Hepatocyte (in vitro differentiated cells): ENCODE results near the gene ALK. TPM values are rescaled to one million over a fixed set of nuclear protein-coding genes. Genes with fewer than 3 reads are reported as not detected.

ENCODE experiments used
- DNase-seq: peaks from one replicate; pipeline ENCODE4 v3.0.0-alpha.2; 2016; ENCODE audit warnings: low spot score
- H2AFZ ChIP-seq: fragments of 200-600 bp; sonication (generic); 2 replicates; pipeline ENCODE4 v1.6.0; 2016; ENCODE audit warnings: antibody characterized with exemption, mild to moderate bottlenecking
- H3K27ac ChIP-seq: fragments of 200-600 bp; sonication (generic); 2 replicates; pipeline ENCODE4 v1.5.1; 2016; ENCODE audit warnings: mild to moderate bottlenecking
- H3K27me3 ChIP-seq: fragments of 200-600 bp; sonication (generic); 2 replicates; pipeline ENCODE4 v1.6.1; 2016
- H3K36me3 ChIP-seq: fragments of 200-600 bp; sonication (generic); replicated peaks from 2 replicates; pipeline ENCODE4 v1.5.1; 2016; ENCODE audit warnings: low read depth; ENCODE audit not compliant: insufficient read depth
- H3K4me1 ChIP-seq: fragments of 200-600 bp; sonication (generic); 2 replicates; pipeline ENCODE4 v1.5.1; 2016; ENCODE audit warnings: mild to moderate bottlenecking, moderate library complexity; ENCODE audit not compliant: insufficient read depth
- H3K4me2 ChIP-seq: fragments of 200-600 bp; sonication (generic); 2 replicates; pipeline ENCODE4 v1.6.0; 2016
- H3K4me3 ChIP-seq: fragments of 200-600 bp; sonication (generic); 2 replicates; pipeline ENCODE4 v1.5.1; 2016; ENCODE audit warnings: mild to moderate bottlenecking
- H3K79me2 ChIP-seq: fragments of 200-600 bp; sonication (generic); 2 replicates; pipeline ENCODE4 v1.6.0; 2017; ENCODE audit warnings: mild to moderate bottlenecking
- H3K9me2 ChIP-seq: fragments of 200-600 bp; sonication (generic); replicated peaks from 2 replicates; pipeline ENCODE4 v1.6.0; 2017; ENCODE audit warnings: mild to moderate bottlenecking; ENCODE audit not compliant: insufficient read depth
- H3K9me3 ChIP-seq: fragments of 200-600 bp; sonication (generic); 2 replicates; pipeline ENCODE4 v1.5.1; 2016; ENCODE audit warnings: low read depth, mild to moderate bottlenecking
- H4K20me1 ChIP-seq: fragments of 200-600 bp; sonication (generic); 2 replicates; pipeline ENCODE4 v1.6.0; 2016; ENCODE audit warnings: mild to moderate bottlenecking; ENCODE audit not compliant: insufficient read depth, poor library complexity, severe bottlenecking
- CTCF ChIP-seq: fragments of 200-600 bp; sonication (generic); IDR thresholded peaks from 2 replicates; pipeline ENCODE4 v1.5.1; 2016; ENCODE audit warnings: antibody characterized with exemption, mild to moderate bottlenecking; ENCODE audit not compliant: poor library complexity
- EZH2 ChIP-seq: fragments of 200-600 bp; sonication (generic); IDR thresholded peaks from 2 replicates; pipeline ENCODE4 v1.6.1; 2016; ENCODE audit warnings: antibody characterized with exemption, mild to moderate bottlenecking, borderline replicate concordance
- EZH2phosphoT487 ChIP-seq: fragments of 200-600 bp; sonication (generic); IDR thresholded peaks from one replicate; pipeline ENCODE4 v1.6.1; 2018; ENCODE audit warnings: antibody characterized with exemption, mild to moderate bottlenecking, low read depth, moderate library complexity; ENCODE audit not compliant: unreplicated experiment, severe bottlenecking
- WGBS: methylation state at CpG from one replicate; pipeline ENCODE4 v1.1.6; 2016; ENCODE audit warnings: low lambda C conversion rate; ENCODE audit errors: missing lambda C conversion rate; 5-methylcytosine and 5-hydroxymethylcytosine counted together
- polyA plus RNA-seq: library from polyadenylated mRNA; unstranded; fragments of >200 nt; fragmentation: Nextera tagmentation; extraction: Ambion mirVana; gene quantifications from 2 replicates; pipeline ENCODE4 v1.2.1, GENCODE V29; 2016
- total RNA-seq: library from RNA; depleted of rRNA; stranded (reverse); fragments of >200 nt; gene quantifications from 2 replicates; pipeline ENCODE4 v1.2.3, GENCODE V29; 2014

ALK gene
- total and polyA plus RNA-seq, 2 experiments from 2014 or later = 0.16 to 0.27 TPM

GRCh38 chr2:29351916-29352591 lies 569.3 kb downstream of the ALK start:
- H2AFZ ChIP-seq = no peak overlapping the region
- no peaks in the 10 kb centered on the region for H3K36me3 ChIP-seq
- H3K27me3 ChIP-seq = peaks cover 11% of the 10 kb centered on the region
- H3K9me3 ChIP-seq = no peaks in the 10 kb centered on the region
- no peaks in the 10 kb centered on the region for H3K4me1 ChIP-seq
- H3K4me3 ChIP-seq = no peak overlapping the region
- TF ChIP-seq EZH2phosphoT487 = no peak
- no peak for TF ChIP-seq CTCF
- no peak for TF ChIP-seq EZH2
- no peaks in the 10 kb centered on the region for H3K9me2 ChIP-seq
- no peak overlapping the region for H3K4me2 ChIP-seq
- DNase-seq = no peak
- no peaks in the 10 kb centered on the region for H4K20me1 ChIP-seq
- no peak overlapping the region for H3K27ac ChIP-seq
- 92% methylated on average over 9 of the region's 9 CpGs for WGBS
- no peaks in the 10 kb centered on the region for H3K79me2 ChIP-seq

- H3K79me2 ChIP-seq = no peaks in the 10 kb centered on the region
- TF ChIP-seq EZH2 (no peak), EZH2phosphoT487 (no peak), CTCF (no peak)
- peaks cover 11% of the 10 kb centered on the region for H3K27me3 ChIP-seq
- no peak overlapping the region for H2AFZ ChIP-seq
- no peaks in the 10 kb centered on the region for H3K36me3 ChIP-seq
- H3K9me3 ChIP-seq = no peaks in the 10 kb centered on the region
- no peak overlapping the region for H3K27ac ChIP-seq
- no peaks in the 10 kb centered on the region for H3K9me2 ChIP-seq
- no peak overlapping the region for H3K4me2 ChIP-seq
- H4K20me1 ChIP-seq = no peaks in the 10 kb centered on the region
- H3K4me1 ChIP-seq = no peaks in the 10 kb centered on the region
- no peak for DNase-seq
- no peak overlapping the region for H3K4me3 ChIP-seq
- WGBS = 84% methylated on average over 5 of the region's 5 CpGs
Measured at GRCh38 chr2:29351248-29351647, 570.1 kb downstream of the ALK start.

- WGBS = 87% methylated on average over 5 of the region's 5 CpGs
Measured at GRCh38 chr2:29349316-29350030, 571.9 kb downstream of the ALK start.

More at GRCh38 chr2:29349316-29350030, 571.9 kb downstream of the ALK start:
- DNase-seq = no peak
- Histone ChIP-seq H3K9me3 (no peaks in the 10 kb centered on the region), H3K79me2 (no peaks in the 10 kb centered on the region), H3K4me2 (no peak overlapping the region), H2AFZ (no peak overlapping the region), H3K9me2 (no peaks in the 10 kb centered on the region), H3K27ac (no peak overlapping the region), H3K36me3 (no peaks in the 10 kb centered on the region), H3K4me1 (no peaks in the 10 kb centered on the region), H3K27me3 (peaks cover 11% of the 10 kb centered on the region), H4K20me1 (no peaks in the 10 kb centered on the region), H3K4me3 (no peak overlapping the region)
- TF ChIP-seq EZH2 = no peak
- TF ChIP-seq EZH2phosphoT487 = no peak
- no peak for TF ChIP-seq CTCF
